NCI-H2227 (cell line): Measurements from ENCODE around the gene CTDSPL.
A peak's percentile ranks its signal among the peaks of the same experiment; 100 is the strongest.
"Not testable (repeated sequence)": the region's sequence is repeated elsewhere in the genome, so short reads cannot be mapped to it uniquely, and the experiment has no call there.

Source experiments
- DNase-seq: peaks from one replicate; lab custom pipeline; 2025; ENCODE audit not compliant: unreplicated experiment; lab: John Stamatoyannopoulos, UW

The CTDSPL gene

GRCh38 chr3:37963635-37964034 is 102.0 kb downstream of the CTDSPL start:
- DNase-seq, result no peak

- DNase-seq, result no peak
Observed at GRCh38 chr3:37964146-37964545, 102.5 kb downstream of the CTDSPL start.

DNA sequence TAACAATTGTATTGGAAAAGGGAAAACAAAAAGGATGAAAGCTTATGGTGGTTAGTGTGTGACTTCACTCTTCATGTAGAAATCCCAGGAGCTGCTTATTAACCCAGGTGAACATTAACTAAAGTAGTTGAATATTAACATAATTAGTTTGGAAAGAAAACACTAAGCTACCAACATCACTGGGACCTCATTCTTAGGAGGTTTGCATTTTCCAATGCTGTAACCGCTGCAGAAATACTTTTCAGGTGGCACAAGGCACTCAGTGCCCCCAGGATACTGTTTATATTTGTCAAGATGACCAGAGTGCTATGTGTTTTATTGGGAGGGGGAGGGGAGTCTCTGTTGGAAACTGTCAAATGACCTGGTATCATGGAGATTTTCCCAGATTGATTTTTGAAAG is 103.0 kb downstream of the CTDSPL start:
- no peak for DNase-seq

DNA sequence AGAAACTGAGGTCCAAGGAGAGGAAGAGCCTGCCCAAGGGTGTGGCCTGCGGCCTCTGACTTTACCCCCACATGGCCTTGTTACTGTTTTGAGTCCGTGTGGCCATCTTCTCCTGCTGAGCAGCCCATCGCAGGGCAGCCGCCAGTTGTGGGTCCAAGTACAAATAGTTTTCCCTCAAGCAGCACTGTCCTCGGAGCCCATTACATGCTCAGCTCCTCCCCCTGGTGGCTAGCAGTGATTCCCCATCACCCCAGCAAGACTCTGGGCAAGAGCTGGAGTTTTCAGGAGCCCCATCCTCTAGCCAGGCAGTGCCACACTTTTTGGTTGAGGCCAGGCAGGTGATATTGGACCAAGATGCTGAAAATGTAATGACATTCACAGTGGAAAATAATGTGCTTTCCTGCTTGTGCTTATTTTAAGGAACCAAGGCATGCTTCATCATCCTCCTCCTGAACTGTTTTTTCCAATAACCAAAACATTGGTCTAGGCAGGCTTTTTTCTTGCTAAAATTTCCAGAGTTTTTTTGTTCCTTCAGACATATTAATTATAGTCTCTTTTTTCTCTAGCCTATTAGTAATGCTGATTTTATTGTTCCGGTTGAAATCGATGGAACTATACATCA is 105.7 kb downstream of the CTDSPL start:
- peak; percentile 47 for DNase-seq

DNA sequence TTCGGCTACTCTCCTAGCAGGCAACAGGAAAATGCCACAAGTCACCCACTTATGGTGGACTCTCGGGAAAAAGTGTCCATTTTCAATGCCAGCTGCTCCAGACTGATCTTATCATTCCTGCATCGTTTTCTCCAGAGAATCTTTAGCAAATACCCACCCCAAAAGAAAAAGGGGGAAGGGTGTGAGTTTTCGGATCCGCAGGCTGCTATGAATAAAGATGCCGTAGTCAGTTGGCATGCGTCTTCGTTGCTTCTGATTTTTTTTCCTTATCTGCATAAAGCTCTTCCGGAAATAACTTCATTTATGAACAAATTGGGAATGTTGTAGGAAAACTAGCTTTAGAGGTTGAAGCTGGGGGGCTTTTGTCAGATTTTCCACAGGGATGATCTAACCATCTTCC is 106.5 kb downstream of the CTDSPL start:
- no peak for DNase-seq

DNA sequence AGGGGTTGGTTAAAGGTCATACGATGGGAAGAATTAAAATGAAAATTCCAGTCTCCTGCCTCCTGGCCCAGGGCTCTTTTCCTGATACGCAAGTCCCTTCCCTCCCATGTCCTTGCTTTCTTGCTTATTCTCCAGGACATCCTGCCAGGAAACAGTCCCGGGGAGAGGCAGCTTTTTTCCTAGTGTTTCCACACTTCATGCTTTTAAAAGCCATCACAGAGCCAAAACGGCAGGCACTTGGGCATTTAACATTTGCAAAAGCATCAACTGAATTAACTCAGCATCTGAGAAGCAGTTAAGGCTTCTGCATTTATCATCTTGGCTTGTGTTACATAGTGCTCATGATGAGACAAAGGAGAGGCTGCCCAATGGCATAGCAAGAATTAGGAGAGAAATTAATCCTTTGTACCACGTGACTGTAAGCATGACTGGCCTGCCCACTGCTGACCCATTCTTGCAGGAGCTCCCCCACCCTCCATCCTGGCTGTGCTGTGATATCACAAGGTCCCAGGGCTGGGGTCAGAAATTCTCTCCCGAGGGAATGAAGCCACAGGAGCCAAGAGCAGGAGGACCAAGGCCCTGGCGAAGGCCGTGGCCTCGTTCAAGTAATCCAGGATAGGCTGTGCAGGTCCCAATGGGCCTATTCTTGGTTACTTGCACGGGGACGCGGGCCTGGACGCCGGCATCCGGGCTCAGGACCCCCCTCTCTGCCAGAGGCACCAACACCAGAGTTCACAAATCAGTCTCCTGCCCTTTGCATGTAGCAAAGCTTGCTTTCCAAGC is 107.3 kb downstream of the CTDSPL start:
- DNase-seq, result no peak

DNA sequence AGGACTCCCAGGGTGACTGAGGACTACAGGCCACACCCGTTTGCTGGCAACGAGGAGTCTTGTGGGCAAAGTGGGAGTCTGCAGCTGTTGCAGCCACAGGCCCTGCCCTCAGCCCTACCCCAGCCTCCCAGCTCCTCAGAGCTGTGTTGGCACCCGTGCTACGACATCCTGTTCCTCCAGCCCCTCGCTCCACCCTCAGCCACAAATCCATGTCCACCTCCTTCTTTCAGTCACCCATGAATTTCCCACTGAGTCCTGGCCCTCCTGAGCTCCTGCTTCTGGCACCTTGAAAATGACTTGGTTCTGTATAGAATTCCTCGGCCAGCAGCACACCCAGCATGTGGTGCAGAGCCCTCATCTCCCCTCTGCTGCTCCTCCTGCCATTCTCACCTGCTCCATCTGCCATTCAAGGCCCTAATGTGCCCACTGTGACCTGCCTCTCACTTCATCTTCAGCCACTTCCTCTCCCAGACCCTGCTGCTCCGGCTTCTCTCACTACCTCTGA is 108.0 kb downstream of the CTDSPL start:
- DNase-seq, result no peak

DNA sequence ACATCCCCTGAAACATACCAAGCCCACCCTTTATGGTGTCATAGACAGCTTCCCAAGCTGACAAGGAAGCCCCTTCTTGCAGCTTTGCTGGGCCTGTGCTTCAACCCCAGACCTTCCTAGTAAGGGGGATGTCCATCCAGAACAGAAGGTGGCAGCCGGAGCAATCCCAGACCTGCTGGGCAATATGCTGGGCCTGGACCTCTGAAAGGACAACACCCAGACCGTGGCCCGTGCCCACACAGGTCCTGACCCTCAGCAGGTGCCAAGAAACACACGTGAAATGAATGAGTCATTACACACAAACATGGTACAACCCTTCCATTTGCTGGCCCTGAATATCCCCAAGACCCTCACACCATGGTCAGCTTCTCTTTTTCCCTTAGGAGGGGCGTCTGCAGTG is 109.1 kb downstream of the CTDSPL start:
- no peak for DNase-seq

DNA sequence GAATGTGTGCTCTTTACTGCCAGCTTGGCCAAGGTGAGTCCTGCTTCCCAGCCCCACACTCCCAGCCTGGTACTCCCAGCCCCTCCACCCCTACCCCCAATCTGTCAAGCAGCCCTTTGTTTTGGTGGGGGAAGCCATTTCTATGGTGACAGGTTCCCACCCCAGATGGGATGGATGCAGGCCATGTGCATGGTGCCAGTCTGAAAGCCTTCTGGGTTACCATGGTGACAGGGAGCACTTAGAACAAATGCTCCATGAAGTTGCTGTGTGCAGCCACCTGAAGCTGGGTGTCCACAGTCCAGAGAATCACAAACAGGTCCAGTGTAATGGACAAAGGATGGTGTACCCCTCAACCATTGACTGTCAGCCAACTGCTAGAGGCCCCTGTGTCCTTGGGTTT is 109.8 kb downstream of the CTDSPL start:
- no peak for DNase-seq

DNA sequence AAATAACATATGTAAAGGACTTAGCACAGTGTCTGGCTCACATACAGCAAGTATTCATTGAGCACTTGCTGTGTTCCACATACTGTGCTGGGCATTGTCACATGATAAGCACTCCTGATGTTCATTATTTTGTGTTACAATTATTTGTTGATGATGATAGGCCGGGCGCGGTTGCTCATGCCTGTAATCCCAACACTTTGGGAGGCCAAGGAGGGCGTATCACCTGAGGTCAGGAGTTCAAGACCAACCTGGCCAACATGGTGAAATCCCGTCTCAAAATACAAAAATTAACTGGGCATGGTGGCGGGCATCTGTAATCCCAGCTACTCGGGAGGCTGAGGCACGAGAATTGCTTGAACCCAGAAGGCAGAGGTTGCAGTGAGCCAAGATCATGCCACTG is 110.4 kb downstream of the CTDSPL start:
- DNase-seq, result not testable (repeated sequence)

DNA sequence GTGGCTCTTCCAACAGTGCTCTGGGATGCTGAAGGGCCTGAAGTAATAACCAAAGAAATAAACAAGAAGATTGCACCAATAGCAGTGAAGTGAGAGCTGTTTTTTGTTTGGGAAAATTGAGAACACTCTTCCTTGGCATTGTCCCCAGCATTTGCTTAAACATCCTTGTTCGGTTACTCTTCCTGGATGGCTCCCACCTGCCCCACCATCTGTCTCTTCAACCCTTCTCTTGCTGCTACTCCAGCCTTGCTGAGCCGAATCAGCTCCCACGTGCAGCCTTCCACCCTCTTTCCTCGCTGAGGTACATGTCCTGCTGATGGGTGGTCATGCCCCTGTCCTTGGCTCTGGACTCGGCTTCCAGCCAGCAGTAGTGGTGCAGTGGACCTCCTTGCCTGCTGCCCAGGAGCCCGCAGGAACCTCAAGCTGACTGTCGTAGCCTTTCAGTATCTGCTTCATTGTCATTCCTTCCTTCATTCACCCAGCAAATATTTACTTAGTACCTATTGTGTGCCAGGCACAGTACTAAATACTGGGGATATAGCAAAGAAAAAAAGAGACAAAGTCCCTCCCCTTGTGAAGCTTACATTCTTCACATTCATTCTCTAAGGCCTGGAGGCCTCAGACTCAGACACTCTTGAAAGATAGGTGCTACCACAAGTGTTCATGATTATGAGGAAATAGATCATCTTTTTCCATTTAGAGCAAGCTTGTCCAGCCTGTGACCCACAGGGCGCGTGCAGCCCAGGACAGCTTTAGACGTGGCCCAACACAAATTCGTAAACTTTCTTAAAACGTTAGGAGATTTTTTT is 111.8 kb downstream of the CTDSPL start:
- no peak for DNase-seq

DNA sequence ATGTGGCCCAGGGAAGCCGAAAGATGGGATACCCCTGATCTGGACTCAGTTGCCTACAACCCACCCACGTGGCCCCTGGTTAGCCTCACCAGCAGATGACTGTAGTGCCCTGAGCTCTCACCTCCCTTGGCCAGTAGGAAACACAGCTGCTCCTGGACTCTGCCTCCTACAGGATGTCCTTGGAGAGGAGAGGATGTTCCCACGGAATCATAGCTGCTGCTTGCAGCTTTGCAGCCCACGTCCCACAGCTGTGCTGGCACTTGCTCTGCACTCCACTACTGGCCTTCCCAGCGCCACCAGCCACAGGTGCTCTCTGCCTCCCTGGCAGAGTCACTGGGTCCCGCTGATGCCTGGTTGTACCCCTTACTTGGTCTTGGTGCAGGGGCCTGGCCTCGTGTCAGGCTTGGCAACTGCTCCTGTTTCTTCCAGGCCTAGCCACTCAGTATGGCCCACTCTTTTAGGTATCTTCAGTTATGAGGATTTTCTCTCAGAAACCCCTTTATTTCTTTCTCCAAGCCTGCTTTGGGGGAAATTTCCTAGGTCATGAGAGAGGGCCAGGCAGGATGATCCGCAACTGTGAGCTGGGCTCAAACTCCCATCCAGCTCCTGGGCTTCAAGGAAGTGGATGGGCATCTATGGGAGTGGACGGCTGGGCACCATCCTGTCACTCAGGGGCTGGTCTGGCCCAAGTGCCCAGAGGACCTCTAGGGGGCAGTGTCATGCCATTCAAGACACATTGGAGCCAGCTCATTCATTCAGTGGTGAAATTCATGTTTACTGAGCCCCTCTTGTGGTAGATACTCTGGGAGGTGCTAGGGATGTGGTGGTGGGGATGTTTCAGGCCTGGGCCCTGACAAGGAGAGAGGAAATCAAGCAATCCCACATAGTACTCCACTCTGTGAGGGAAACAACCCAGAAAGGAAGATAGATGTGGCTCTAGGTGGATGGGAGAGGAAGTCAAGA is 112.7 kb downstream of the CTDSPL start:
- DNase-seq, result peak; percentile 58

- DNase-seq, result no peak
Observed at GRCh38 chr3:37979541-37980461, 118.1 kb downstream of the CTDSPL start.

DNA sequence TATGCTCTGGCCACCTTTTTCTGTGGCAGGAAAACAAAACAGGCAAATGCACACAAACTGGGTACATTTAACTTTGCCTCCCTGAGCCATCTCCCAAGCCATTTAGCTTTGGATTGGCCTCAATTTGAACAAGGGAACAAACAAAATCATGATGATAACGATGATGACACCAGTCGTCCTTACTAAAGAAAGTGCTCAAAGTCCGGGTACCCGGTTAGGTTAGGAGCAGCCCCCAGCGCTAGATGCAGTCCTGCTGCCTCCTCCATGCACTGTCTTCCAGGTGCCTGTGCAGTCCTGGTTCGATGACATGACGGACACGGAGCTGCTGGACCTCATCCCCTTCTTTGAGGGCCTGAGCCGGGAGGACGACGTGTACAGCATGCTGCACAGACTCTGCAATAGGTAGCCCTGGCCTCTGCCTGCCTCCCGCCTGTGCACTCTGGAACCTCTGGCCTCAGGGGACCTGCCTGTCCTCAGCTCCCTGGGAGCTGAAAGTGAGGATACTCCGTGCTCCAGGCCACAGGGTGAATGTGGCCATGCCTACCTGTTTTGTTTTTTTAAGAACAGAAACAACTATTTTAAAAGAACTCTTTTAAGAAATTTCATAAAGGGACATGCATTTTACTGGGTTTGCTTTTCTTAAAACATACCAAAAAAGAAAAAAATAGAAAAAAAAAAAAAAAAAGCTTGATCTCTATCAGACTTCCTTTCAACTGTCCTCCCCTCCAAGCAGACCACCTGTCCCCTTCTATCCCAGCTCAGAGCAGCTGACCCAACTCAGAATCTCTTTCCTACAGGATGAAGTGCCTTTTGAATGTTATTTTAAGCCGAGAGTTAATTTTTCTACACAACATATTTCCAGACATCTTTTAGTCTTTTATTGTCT is 119.0 kb downstream of the CTDSPL start:
- DNase-seq, result no peak

DNA sequence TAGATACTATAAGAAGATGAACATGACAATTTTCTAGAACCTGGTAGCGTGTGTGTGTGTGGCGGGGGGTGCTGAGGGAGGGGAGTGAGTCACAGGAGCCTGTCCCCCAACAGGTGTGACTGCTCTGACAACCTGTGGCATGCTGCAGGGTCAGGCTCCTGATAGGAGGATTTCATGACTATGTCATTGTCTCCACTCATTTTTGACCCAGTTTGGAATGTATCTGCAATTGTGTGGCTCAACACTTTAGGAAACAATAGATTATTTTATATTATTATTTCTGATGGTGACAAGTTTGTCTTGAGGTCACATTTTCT is 119.6 kb downstream of the CTDSPL start:
- no peak for DNase-seq

DNA sequence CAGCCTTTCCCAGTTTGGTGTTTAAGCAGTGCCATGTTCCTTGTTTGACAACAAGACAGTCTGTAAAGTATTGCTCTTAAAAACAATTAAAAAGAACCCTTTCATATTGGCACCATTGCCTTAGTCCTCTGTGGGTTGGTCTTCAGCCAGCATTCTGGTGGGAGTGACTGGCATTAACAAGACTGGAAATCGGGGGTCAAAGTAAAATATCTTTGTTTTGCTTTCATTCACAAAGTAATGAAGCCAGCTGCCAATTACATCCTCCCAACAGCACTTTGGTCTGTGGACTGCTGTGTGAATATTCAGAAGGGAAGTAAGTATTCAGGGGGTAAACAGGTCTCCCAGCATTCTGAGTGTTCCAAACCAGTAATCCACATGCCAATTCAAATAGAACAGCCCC is 120.7 kb downstream of the CTDSPL start:
- DNase-seq, result no peak

GRCh38 chr3:37984051-37984450 is 122.4 kb downstream of the CTDSPL start:
- DNase-seq, result no peak

DNA sequence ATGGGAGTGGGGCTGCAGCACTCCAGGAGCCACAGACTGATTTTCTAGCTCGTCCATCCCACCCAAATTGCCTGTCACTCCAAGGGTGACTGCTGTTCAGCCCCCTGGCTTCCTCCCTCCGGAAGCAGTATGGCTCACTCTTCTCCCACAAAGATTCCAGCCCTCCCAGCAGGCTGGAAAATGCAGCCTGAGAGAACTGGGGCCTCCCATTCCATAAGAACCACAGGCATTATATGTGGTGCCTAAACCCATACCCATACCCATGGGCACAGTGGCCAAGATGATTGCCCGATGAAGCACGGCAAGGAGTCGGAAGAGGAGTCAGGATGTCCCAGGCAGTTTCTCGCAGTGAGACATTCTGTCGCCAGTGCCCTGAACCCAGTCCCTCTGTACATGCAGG is 122.9 kb downstream of the CTDSPL start:
- no peak for DNase-seq
